Left ventricle myocardium inferior (tissue), 1 donor: Measurements from ENCODE around the gene GAA. TPM values are rescaled to one million over a fixed set of nuclear protein-coding genes. Genes with fewer than 3 reads are reported as not detected.

ENCODE experiments used
- DNase-seq: peaks from one replicate; pipeline ENCODE4 v3.0.0-alpha.2; 2020
- H3K27ac ChIP-seq: fragments of 200-600 bp; replicated peaks from 2 replicates; pipeline ENCODE4 v1.8.0; 2021
- H3K27me3 ChIP-seq: fragments of 200-600 bp; 2 replicates; pipeline ENCODE4 v1.8.0; 2021; ENCODE audit warnings: low read depth
- H3K36me3 ChIP-seq: fragments of 200-600 bp; 2 replicates; pipeline ENCODE4 v1.8.0; 2021
- H3K4me1 ChIP-seq: fragments of 200-600 bp; 2 replicates; pipeline ENCODE4 v1.8.0; 2021
- H3K4me3 ChIP-seq: fragments of 200-600 bp; 2 replicates; pipeline ENCODE4 v1.8.0; 2021; ENCODE audit warnings: mild to moderate bottlenecking, moderate library complexity
- H3K9me3 ChIP-seq: fragments of 200-600 bp; replicated peaks from 2 replicates; pipeline ENCODE4 v1.8.0; 2021
- CTCF ChIP-seq: fragments of 200-600 bp; IDR thresholded peaks from 2 replicates; pipeline ENCODE4 v1.8.0; 2021; ENCODE audit warnings: antibody characterized with exemption, mild to moderate bottlenecking, borderline replicate concordance
- intact Hi-C: fragments of 100-400 bp; cut with micrococcal nuclease; formaldehyde crosslinking; loops from one replicate; pipeline ENCODE4 v1.11.0; 2022
- total RNA-seq: library from RNA; stranded (reverse); fragmentation: NEBNext Ultra II Directional; extraction: Animal tissue kit (Norgen Biotek cat#: 25700); gene quantifications from one replicate; pipeline ENCODE4 v1.2.1, GENCODE V29; 2021
- donor health status: DM: no; HTN: yes; CAD: no; lungs with severe emphysema.

The GAA gene
- total RNA-seq, 1 donor from 2014 or later, result 44.4 TPM

GRCh38 chr17:80110447-80110812 lies 9.0 kb downstream of the GAA start:
- Histone ChIP-seq H3K4me1 (no peaks in the 10 kb centered on the region), H3K27ac (no peak overlapping the region), H3K4me3 (no peak overlapping the region), H3K9me3 (peaks cover 6% of the 10 kb centered on the region), H3K27me3 (no peaks in the 10 kb centered on the region), H3K36me3 (peaks cover 7% of the 10 kb centered on the region)
- no peak for TF ChIP-seq CTCF
- intact Hi-C loops, result no loop called here
- no peak for DNase-seq

GRCh38 chr17:80110927-80111701 lies 9.7 kb downstream of the GAA start:
- intact Hi-C loops, result no loop called here
- DNase-seq, result no peak
- Histone ChIP-seq H3K27ac (no peak overlapping the region), H3K4me1 (no peaks in the 10 kb centered on the region), H3K4me3 (no peak overlapping the region), H3K27me3 (no peaks in the 10 kb centered on the region), H3K9me3 (peaks cover 6% of the 10 kb centered on the region), H3K36me3 (peaks cover 7% of the 10 kb centered on the region)
- no peak for TF ChIP-seq CTCF

GRCh38 chr17:80111702-80112470 lies 10.5 kb downstream of the GAA start:
- H3K9me3 ChIP-seq, result peaks cover 6% of the 10 kb centered on the region
- intact Hi-C loops, result no loop called here
- H3K4me1 ChIP-seq, result no peaks in the 10 kb centered on the region
- H3K4me3 ChIP-seq, result no peak overlapping the region
- DNase-seq, result no peak
- no peaks in the 10 kb centered on the region for H3K27me3 ChIP-seq
- H3K36me3 ChIP-seq, result peaks cover 7% of the 10 kb centered on the region
- TF ChIP-seq CTCF, result no peak
- no peak overlapping the region for H3K27ac ChIP-seq

GRCh38 chr17:80112471-80113032 lies 11.2 kb downstream of the GAA start:
- Histone ChIP-seq H3K27ac (no peak overlapping the region), H3K9me3 (peaks cover 6% of the 10 kb centered on the region), H3K36me3 (peaks cover 7% of the 10 kb centered on the region), H3K27me3 (no peaks in the 10 kb centered on the region), H3K4me1 (no peaks in the 10 kb centered on the region), H3K4me3 (no peak overlapping the region)
- intact Hi-C loops, result no loop called here
- DNase-seq, result no peak
- no peak for TF ChIP-seq CTCF

GRCh38 chr17:80113033-80113484 lies 11.7 kb downstream of the GAA start:
- Histone ChIP-seq H3K9me3 (peaks cover 6% of the 10 kb centered on the region), H3K27me3 (no peaks in the 10 kb centered on the region), H3K4me1 (no peaks in the 10 kb centered on the region), H3K27ac (no peak overlapping the region), H3K4me3 (no peak overlapping the region), H3K36me3 (peaks cover 7% of the 10 kb centered on the region)
- intact Hi-C loops, result no loop called here
- DNase-seq, result no peak
- TF ChIP-seq CTCF, result no peak
